Activated B cell treated with CpG ODN at 0.5 μM for 24 hours (primary cell): ENCODE data around the gene ICA1. TPM values are rescaled to one million over a fixed set of nuclear protein-coding genes. Genes with fewer than 3 reads are reported as not detected.
"Not testable (repeated sequence)": the region's sequence is repeated elsewhere in the genome, so short reads cannot be mapped to it uniquely, and the experiment has no call there.

ENCODE experiments used
- ATAC-seq: fragments of 200-7000 bp; cut with Tn5 transposase; one replicate; pipeline ENCODE4 v1.10.0; 2021; ENCODE audit warnings: low read depth, mild to moderate bottlenecking, moderate library complexity
- CTCF ChIA-PET: fragments of 350-600 bp; sonication (Branson Sonifier 250); formaldehyde crosslinking; loops from one replicate; lab custom pipeline; 2021; ENCODE audit warnings: antibody characterized with exemption; lab: Charles Lee
- POLR2A ChIA-PET: fragments of 350-600 bp; sonication (Branson Sonifier 250); formaldehyde crosslinking; loops from one replicate; lab custom pipeline; 2021; ENCODE audit warnings: antibody characterized with exemption; lab: Charles Lee
- DNase-seq: peaks from one replicate; pipeline ENCODE4 v3.0.0; 2022
- H3K27ac Mint-ChIP-seq: one replicate; pipeline ENCODE4 v1.8.0; 2020; ENCODE audit warnings: mixed read lengths
- H3K27me3 Mint-ChIP-seq: one replicate; pipeline ENCODE4 v1.8.0; 2021; ENCODE audit warnings: mixed read lengths
- H3K36me3 Mint-ChIP-seq: one replicate; pipeline ENCODE4 v1.8.0; 2021; ENCODE audit warnings: low read depth, mixed read lengths
- H3K4me1 Mint-ChIP-seq: one replicate; pipeline ENCODE4 v1.8.0; 2021; ENCODE audit warnings: mixed read lengths
- H3K4me3 Mint-ChIP-seq: one replicate; pipeline ENCODE4 v1.8.0; 2020; ENCODE audit warnings: mild to moderate bottlenecking, mixed read lengths
- H3K9me3 Mint-ChIP-seq: one replicate; pipeline ENCODE4 v1.8.0; 2020; ENCODE audit warnings: mixed read lengths
- CTCF ChIP-seq: fragments of 200-600 bp; IDR thresholded peaks from one replicate; pipeline ENCODE4 v1.8.0; 2022; ENCODE audit warnings: antibody characterized with exemption, mild to moderate bottlenecking
- intact Hi-C: fragments of 100-400 bp; cut with micrococcal nuclease; formaldehyde crosslinking; loops from one replicate; pipeline ENCODE4 v1.15.1; 2024
- total RNA-seq: library from RNA; stranded (reverse); gene quantifications from 2 replicates; pipeline ENCODE4 v1.2.3, GENCODE V29; 2022

ICA1 gene
- total RNA-seq, 1 donor from 2014 or later: not detected

- Mint-ChIP-seq H3K4me3 (no peak overlapping the region), H3K36me3 (peaks cover 69% of the 10 kb centered on the region), H3K27me3 (no peaks in the 10 kb centered on the region), H3K27ac (no peak overlapping the region), H3K9me3 (peaks cover 4% of the 10 kb centered on the region), H3K4me1 (peaks cover 9% of the 10 kb centered on the region)
- DNase-seq (no peak), ATAC-seq (no peak)
- no peak for TF ChIP-seq CTCF
- ChIA-PET CTCF (no interaction called here), POLR2A (no interaction called here)
- intact Hi-C loops: no loop called here
These were observed 198.2 kb downstream of the ICA1 start for GRCh38 chr7:8063706-8064297.

- intact Hi-C loops, H3K4me3 Mint-ChIP-seq, CTCF ChIA-PET, H3K27me3 Mint-ChIP-seq, H3K4me1 Mint-ChIP-seq, H3K9me3 Mint-ChIP-seq, H3K27ac Mint-ChIP-seq, ATAC-seq, POLR2A ChIA-PET, DNase-seq: not testable (repeated sequence)
- H3K36me3 Mint-ChIP-seq: peaks cover 66% of the 10 kb centered on the region
These were observed 198.7 kb downstream of the ICA1 start for GRCh38 chr7:8063300-8063699.

Other genes with a start within 250 kb of the ICA1 start
- gene NXPH1, start 171.4 kb upstream of the ICA1 start, total RNA-seq: not detected in 2 replicates